GM18511 (cell line): ENCODE data around the gene FBN2.

Experiments
- ATAC-seq: cut with Tn5 transposase; IDR thresholded peaks from one replicate; pipeline ENCODE4 v1.9.1; 2021; ENCODE audit warnings: mild to moderate bottlenecking, moderate library complexity; ENCODE audit not compliant: unreplicated experiment

Gene FBN2

GRCh38 chr5:128213833-128214232 is 324.2 kb downstream of the FBN2 start:
- no peak for ATAC-seq

GRCh38 chr5:128213340-128213739 is 324.7 kb downstream of the FBN2 start:
- ATAC-seq: peak; percentile 70

- ATAC-seq: no peak
Measured at GRCh38 chr5:128212191-128212806, 325.7 kb downstream of the FBN2 start.

GRCh38 chr5:128208436-128208835 is 329.6 kb downstream of the FBN2 start:
- ATAC-seq: no peak
